Smooth muscle cell (in vitro differentiated cells): ENCODE results near the gene CAMTA2. TPM values are rescaled to one million over a fixed set of nuclear protein-coding genes. Genes with fewer than 3 reads are reported as not detected.

ENCODE experiments used
- DNase-seq: peaks from one replicate; lab custom pipeline; 2025; ENCODE audit not compliant: unreplicated experiment; lab: John Stamatoyannopoulos, UW
- H2AFZ ChIP-seq: fragments of 200-600 bp; sonication (generic); 2 replicates; pipeline ENCODE4 v1.6.0; 2016; ENCODE audit warnings: antibody characterized with exemption, low read depth, mild to moderate bottlenecking
- H3F3A ChIP-seq: fragments of 200-600 bp; sonication (generic); 2 replicates; pipeline ENCODE4 v1.6.0; 2017; ENCODE audit warnings: antibody characterized with exemption, low read depth
- H3K27ac ChIP-seq: fragments of 200-600 bp; sonication (generic); 2 replicates; pipeline ENCODE4 v1.5.1; 2016; ENCODE audit warnings: low read depth, mild to moderate bottlenecking
- H3K27me3 ChIP-seq: fragments of 200-600 bp; sonication (generic); 2 replicates; pipeline ENCODE4 v1.6.1; 2016; ENCODE audit warnings: low read depth, mild to moderate bottlenecking
- H3K36me3 ChIP-seq: fragments of 200-600 bp; sonication (generic); 2 replicates; pipeline ENCODE4 v1.5.1; 2016; ENCODE audit warnings: low read depth
- H3K4me1 ChIP-seq: fragments of 200-600 bp; sonication (generic); 2 replicates; pipeline ENCODE4 v1.5.1; 2016; ENCODE audit warnings: low read depth
- H3K4me2 ChIP-seq: fragments of 200-600 bp; sonication (generic); 2 replicates; pipeline ENCODE4 v1.6.0; 2016; ENCODE audit warnings: mild to moderate bottlenecking
- H3K4me3 ChIP-seq: fragments of 200-600 bp; sonication (generic); 2 replicates; pipeline ENCODE4 v1.5.1; 2016; ENCODE audit warnings: mild to moderate bottlenecking
- H3K79me2 ChIP-seq: fragments of 200-600 bp; sonication (generic); 2 replicates; pipeline ENCODE4 v1.6.0; 2016; ENCODE audit warnings: low read depth, mild to moderate bottlenecking
- H3K9ac ChIP-seq: fragments of 200-600 bp; sonication (generic); 2 replicates; pipeline ENCODE4 v1.6.0; 2016; ENCODE audit warnings: low read depth
- H3K9me3 ChIP-seq: fragments of 200-600 bp; sonication (generic); replicated peaks from 2 replicates; pipeline ENCODE4 v1.5.1; 2016; ENCODE audit warnings: low read depth
- H4K20me1 ChIP-seq: fragments of 200-600 bp; sonication (generic); 2 replicates; pipeline ENCODE4 v1.6.0; 2016; ENCODE audit warnings: low read depth
- CTCF ChIP-seq: fragments of 200-600 bp; sonication (generic); IDR thresholded peaks from 2 replicates; pipeline ENCODE4 v1.5.1; 2017; ENCODE audit warnings: borderline replicate concordance, mild to moderate bottlenecking, antibody characterized with exemption; ENCODE audit not compliant: insufficient read depth, poor library complexity, severe bottlenecking
- WGBS: methylation state at CpG from one replicate; pipeline ENCODE4 v1.1.7; 2016; ENCODE audit warnings: low lambda C conversion rate; 5-methylcytosine and 5-hydroxymethylcytosine counted together
- polyA plus RNA-seq: library from polyadenylated mRNA; unstranded; fragments of >200 nt; fragmentation: Nextera tagmentation; extraction: Ambion mirVana; gene quantifications from 2 replicates; pipeline ENCODE4 v1.2.1, GENCODE V29; 2016
- total RNA-seq: library from RNA; depleted of rRNA; stranded (reverse); fragments of >200 nt; gene quantifications from 2 replicates; pipeline ENCODE4 v1.2.3, GENCODE V29; 2014

CAMTA2 gene
- total and polyA plus RNA-seq, 2 experiments from 2014 or later = 5.1 to 26.2 TPM

DNA sequence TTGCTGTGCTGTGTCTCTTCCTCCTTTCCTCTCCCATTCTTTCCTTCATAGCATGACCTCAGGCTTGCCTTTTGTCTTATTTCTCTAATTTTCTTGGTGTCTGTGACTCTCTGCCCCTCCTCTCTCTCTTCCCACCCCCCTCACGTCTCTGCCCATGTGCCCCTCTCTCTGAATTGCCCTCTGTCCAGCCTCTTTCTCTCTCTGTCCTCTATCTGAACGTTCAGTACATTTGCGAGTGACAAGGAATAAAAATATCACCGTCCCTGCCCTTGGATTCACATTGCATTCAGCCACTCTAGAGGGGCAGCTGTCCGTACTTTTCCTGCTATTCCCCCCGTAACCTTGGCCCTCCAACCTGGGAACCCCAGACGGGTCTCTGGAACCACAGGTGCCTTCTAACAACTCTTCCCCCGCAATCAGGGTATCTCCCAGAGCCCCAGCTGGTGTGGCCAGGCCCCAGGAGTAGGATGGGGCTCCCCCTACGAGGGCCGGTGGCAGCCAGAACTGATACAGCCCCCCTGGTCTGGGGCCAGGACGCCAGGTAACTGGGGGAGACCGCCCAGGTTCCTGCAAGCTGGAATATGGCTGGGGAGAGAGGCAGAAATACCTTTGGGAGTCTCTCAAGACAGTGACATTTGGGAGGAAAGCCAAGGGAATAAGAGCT lies 12.1 kb upstream of the CAMTA2 start:
- TF ChIP-seq CTCF = no peak
- H3K4me3 ChIP-seq = peak overlapping the region; percentile 98
- H3K9ac ChIP-seq = no peak overlapping the region
- H3K79me2 ChIP-seq = peaks cover 16% of the 10 kb centered on the region
- peaks cover 13% of the 10 kb centered on the region for H3K4me1 ChIP-seq
- no peak overlapping the region for H3K27ac ChIP-seq
- DNase-seq = no peak
- H4K20me1 ChIP-seq = peaks cover 21% of the 10 kb centered on the region
- no peaks in the 10 kb centered on the region for H3K9me3 ChIP-seq
- no peaks in the 10 kb centered on the region for H3K27me3 ChIP-seq
- H3F3A ChIP-seq = no peaks in the 10 kb centered on the region
- WGBS = 81% methylated on average over 12 of the region's 12 CpGs
- H3K36me3 ChIP-seq = no peaks in the 10 kb centered on the region
- H2AFZ ChIP-seq = no peak overlapping the region
- H3K4me2 ChIP-seq = peak overlapping the region; percentile 88

DNA sequence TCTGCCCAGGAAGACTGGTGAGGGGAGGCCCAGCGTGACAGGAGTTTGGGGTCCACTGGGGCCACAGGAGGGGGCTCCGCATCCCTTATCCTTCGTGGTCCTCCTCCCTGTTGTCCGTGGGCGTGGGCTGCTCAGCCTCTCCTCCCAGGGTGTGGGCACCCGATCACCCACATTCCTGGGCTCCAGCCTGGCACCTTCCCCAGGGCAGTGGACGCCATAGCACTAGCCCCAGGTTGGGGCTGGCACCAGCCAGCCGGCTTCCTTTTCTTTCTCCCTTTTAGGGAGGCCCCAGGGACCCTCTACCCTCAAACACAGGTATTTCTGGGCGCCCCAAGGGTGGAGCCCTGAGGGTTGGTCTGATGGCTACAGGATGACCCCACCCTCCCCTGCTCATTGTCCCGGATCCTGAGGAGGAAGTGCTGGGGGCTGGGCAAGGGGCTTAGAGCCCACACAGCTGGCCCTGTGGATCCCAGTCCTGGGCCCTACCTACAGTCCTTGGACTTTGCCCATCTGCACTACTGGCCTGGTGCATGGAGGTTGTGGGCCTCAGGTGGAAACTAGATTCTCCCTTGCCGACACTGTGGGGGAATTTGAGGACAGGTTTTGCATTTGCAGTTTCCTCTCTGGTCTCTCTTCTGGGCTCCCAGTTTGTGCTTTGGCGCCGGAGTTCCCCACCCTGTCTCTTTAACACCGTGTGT lies 11.4 kb upstream of the CAMTA2 start:
- no peak for DNase-seq
- TF ChIP-seq CTCF = no peak
- Histone ChIP-seq H3K9me3 (no peaks in the 10 kb centered on the region), H3K27ac (no peak overlapping the region), H3K9ac (peak overlapping the region; percentile 77), H3K4me3 (peak overlapping the region; percentile 98), H3K79me2 (peaks cover 16% of the 10 kb centered on the region), H2AFZ (no peak overlapping the region), H4K20me1 (peaks cover 21% of the 10 kb centered on the region), H3K27me3 (no peaks in the 10 kb centered on the region), H3K4me2 (peak overlapping the region; percentile 88), H3F3A (no peaks in the 10 kb centered on the region), H3K36me3 (no peaks in the 10 kb centered on the region), H3K4me1 (peaks cover 13% of the 10 kb centered on the region)
- 24% methylated on average over 14 of the region's 14 CpGs for WGBS

DNA sequence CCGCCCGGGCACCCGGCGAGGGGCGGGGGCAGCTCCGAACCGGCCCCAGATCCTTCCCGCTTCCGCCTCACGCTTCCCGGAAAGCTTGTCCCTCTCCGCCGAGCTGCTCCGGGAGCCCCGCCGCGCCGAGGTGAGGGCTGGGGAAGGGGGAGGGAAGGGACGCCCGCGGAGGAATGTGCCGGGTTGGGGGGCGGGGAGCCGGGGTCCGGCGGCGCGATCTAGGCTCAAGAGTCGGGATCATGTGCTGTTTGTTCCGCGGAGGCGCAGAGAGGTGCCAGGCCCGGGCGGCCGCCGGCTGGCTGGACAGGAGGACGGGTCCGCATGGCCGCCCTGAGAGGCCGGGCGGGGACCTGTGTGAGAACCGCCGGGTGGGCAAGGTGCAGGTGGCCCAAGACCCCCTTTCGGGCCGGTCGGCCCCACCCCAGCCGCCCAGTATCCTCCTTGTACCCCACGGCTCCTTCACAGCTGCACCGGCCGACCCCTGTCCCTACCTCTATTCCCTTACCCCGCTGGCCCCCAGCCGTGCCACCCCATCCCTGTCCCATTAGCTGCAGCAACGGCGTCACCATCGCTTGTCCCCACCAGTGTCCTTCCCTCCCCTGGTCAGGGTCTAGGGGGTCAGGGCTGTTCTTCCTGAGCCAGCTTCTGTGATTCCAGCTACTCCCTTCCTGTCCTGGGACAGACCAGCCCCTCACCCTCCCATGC lies 10.7 kb upstream of the CAMTA2 start:
- peaks cover 13% of the 10 kb centered on the region for H3K4me1 ChIP-seq
- H3K36me3 ChIP-seq = no peaks in the 10 kb centered on the region
- no peaks in the 10 kb centered on the region for H3F3A ChIP-seq
- peak overlapping the region; percentile 98 for H3K4me3 ChIP-seq
- WGBS = 3% methylated on average over 20 of the region's 55 CpGs
- H3K4me2 ChIP-seq = peak overlapping the region; percentile 88
- H4K20me1 ChIP-seq = peaks cover 21% of the 10 kb centered on the region
- H3K79me2 ChIP-seq = peaks cover 16% of the 10 kb centered on the region
- peak overlapping the region; percentile 77 for H3K9ac ChIP-seq
- DNase-seq = peak; percentile 40
- H3K27me3 ChIP-seq = no peaks in the 10 kb centered on the region
- peak overlapping the region; percentile 86 for H2AFZ ChIP-seq
- no peak for TF ChIP-seq CTCF
- H3K9me3 ChIP-seq = no peaks in the 10 kb centered on the region
- no peak overlapping the region for H3K27ac ChIP-seq
